ENCODE results near the gene A2ML1.
"Not testable (repeated sequence)": the region's sequence is repeated elsewhere in the genome, so short reads cannot be mapped to it uniquely, and the experiment has no call there.

The A2ML1 gene

GRCh38 chr12:8911606-8912268, 89.3 kb downstream of the A2ML1 start:
- no peak for DNase-seq

GRCh38 chr12:8912914-8913313, 90.5 kb downstream of the A2ML1 start:
- peak; percentile 21 for DNase-seq

GRCh38 chr12:8913702-8914032, 91.2 kb downstream of the A2ML1 start:
- no peak for DNase-seq

GRCh38 chr12:8914033-8914715, 91.8 kb downstream of the A2ML1 start, which contains the start of gene PHC1:
TSS of gene PHC1 (plus strand) at chr12:8914509. CDS start at chr12:8917678, 3,169 bp downstream.
- peak; percentile 69 for DNase-seq

- peak; percentile 57 for DNase-seq
Measured at GRCh38 chr12:8914716-8915526, 92.5 kb downstream of the A2ML1 start.

- no peak for DNase-seq
Measured at GRCh38 chr12:8916154-8916553, 93.7 kb downstream of the A2ML1 start.

GRCh38 chr12:8917031-8917430, 94.6 kb downstream of the A2ML1 start:
- no peak for DNase-seq

- no peak for DNase-seq
Measured at GRCh38 chr12:8917751-8918150, 95.3 kb downstream of the A2ML1 start.

GRCh38 chr12:8919643-8920042, 97.2 kb downstream of the A2ML1 start:
- not testable (repeated sequence) for DNase-seq

GRCh38 chr12:8922544-8922943, 100.1 kb downstream of the A2ML1 start:
- no peak for DNase-seq

All from RPMI8226 (cell line).